Measurements from ENCODE around the gene ERBB2. TPM values are rescaled to one million over a fixed set of nuclear protein-coding genes. Genes with fewer than 3 reads are reported as not detected.
A peak's percentile ranks its signal among the peaks of the same experiment; 100 is the strongest.

ERBB2 gene
- total RNA-seq, 2 donors from 2014 or later, result 88.1 to 94.7 TPM

DNA sequence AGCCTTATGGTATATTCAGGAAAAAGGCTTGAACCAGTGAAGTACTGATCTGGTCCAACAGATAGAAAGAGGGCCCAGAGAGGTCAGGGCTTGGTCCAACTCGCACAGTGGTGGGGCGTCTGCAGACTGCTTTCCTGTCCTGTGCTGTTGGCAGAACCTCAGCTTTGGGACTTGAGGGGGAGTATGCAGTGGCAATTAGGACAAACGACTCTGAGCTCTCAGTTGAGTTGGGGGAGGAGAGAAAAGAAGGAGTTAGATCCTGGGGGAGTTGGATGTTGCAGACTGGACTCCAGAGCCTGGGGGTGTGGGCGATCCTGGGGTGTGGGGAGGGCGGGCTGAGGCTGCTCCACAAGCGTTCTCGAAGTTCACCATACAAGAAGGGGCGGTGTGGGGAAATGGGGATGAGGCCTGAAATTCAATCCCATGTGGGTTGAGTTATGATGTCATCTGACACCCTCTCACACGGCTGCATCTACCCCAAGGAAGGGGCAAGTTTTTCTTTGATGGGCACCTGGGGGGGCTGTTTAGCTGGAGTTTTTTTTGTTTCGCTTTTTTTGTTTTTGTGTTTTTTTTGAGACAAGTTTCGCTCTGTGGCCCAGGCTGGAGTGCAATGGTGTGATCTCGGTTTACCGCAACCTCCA, 52.5 kb downstream of the ERBB2 start:
- no peak overlapping the region for H3K27ac ChIP-seq
- no peak overlapping the region for H3K4me3 ChIP-seq
- TF ChIP-seq, protein P1, sequence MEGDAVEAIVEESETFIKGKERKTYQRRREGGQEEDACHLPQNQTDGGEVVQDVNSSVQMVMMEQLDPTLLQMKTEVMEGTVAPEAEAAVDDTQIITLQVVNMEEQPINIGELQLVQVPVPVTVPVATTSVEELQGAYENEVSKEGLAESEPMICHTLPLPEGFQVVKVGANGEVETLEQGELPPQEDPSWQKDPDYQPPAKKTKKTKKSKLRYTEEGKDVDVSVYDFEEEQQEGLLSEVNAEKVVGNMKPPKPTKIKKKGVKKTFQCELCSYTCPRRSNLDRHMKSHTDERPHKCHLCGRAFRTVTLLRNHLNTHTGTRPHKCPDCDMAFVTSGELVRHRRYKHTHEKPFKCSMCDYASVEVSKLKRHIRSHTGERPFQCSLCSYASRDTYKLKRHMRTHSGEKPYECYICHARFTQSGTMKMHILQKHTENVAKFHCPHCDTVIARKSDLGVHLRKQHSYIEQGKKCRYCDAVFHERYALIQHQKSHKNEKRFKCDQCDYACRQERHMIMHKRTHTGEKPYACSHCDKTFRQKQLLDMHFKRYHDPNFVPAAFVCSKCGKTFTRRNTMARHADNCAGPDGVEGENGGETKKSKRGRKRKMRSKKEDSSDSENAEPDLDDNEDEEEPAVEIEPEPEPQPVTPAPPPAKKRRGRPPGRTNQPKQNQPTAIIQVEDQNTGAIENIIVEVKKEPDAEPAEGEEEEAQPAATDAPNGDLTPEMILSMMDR (IDR thresholded peaks at IDR 0.05), result no peak
- DNase-seq (ENCODE audit: low spot score) (no peak), ATAC-seq (ENCODE audit: insufficient number of reproducible peaks, low FRiP score, low read depth) (no peak)
- no peaks in the 10 kb centered on the region for H3K27me3 ChIP-seq (replicated peaks; ENCODE audit: insufficient read depth)
- no peaks in the 10 kb centered on the region for H3K36me3 ChIP-seq
- H3K4me1 ChIP-seq (ENCODE audit: control insufficient read depth in 1 of 2, low read depth in 2 of 2), result peaks cover 6 to 29% of the 10 kb centered on the region in 2 donors
- no peaks in the 10 kb centered on the region for H3K9me3 ChIP-seq

DNA sequence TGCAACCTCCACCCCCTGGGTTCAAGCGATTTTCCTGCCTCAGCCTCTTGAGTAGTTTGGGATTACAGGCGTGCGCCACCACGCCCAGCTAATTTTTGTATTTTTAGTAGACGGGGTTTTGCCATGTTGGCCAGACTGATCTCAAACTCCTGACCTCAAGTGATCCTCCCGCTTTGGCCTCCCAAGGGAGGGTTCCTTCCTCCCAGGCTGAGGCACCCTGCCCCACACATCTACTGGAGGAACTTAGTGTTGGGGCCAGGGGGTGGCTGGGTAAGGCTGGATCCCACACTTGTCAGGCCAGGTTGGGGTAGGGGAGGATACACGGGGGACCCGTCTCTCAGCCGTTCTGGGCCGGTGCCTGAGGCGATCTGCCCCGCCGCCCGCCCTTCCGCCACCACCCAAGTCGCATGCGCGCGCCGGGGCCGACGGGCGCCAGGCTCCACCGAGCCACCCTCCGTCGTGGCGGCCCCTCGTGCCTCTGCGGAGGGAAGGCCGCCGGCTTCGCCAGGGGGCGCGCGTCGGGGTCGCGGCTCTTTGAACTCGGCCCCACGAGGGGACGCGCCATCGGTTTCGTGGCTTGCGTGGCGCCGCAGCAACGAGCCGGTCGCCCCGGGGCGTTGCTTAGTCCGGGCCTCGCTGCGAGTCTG, 53.8 kb downstream of the ERBB2 start:
- Histone ChIP-seq H3K4me1 (ENCODE audit: control insufficient read depth in 1 of 2, low read depth in 2 of 2) (peaks cover 6 to 29% of the 10 kb centered on the region in 2 donors), H3K27me3 (replicated peaks; ENCODE audit: insufficient read depth) (no peaks in the 10 kb centered on the region), H3K36me3 (no peaks in the 10 kb centered on the region), H3K4me3 (peak overlapping the region; percentile 92), H3K9me3 (no peaks in the 10 kb centered on the region), H3K27ac (peak overlapping the region; percentile 80 to 84)
- peak; percentile 6 for ATAC-seq (ENCODE audit: insufficient number of reproducible peaks, low FRiP score, low read depth)
- no peak for DNase-seq (ENCODE audit: low spot score)
- TF ChIP-seq, protein P1 (IDR thresholded peaks at IDR 0.05), result no peak

DNA sequence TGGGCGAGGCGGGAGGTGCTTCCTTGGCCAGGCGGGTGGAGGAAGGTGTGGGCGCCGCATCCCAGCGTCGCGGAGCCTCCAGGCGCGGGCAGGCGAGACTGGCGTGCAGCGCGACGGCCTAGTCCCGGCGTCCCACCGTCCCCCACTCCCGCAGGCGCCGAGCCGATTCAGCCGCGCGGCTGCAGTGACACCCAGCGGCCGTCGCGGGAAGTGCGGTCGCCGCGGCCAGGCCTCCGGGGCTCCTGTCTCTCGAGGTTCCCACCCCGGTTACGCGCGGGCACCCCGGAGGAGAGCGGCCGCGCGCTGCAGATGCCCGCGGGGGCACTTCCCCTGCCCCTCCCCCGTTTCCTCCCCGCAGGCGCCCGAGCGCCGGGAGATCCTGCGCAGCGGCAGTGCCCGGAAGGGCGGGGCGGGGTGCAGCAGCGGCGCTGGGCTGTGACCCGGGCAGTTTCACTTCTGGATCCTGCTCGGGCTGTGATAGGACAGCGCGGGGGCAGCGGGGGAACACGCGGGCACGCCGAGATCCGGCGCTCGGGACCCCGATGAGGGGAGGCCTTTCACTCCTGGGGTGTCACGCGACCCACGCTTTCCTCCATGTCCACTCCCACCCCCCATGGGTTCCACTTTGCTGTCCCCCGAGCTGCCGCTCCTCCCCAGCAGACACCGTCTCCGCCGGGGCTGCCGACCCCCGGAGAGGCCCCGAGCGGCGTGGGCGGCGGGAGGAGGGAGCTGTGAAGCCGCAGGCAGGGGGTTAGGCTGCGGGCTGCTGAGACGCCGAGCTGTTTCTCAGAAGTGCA, 54.5 kb downstream of the ERBB2 start:
- ATAC-seq (ENCODE audit: insufficient number of reproducible peaks, low FRiP score, low read depth), result peak; percentile 81
- no peaks in the 10 kb centered on the region for H3K9me3 ChIP-seq

DNA sequence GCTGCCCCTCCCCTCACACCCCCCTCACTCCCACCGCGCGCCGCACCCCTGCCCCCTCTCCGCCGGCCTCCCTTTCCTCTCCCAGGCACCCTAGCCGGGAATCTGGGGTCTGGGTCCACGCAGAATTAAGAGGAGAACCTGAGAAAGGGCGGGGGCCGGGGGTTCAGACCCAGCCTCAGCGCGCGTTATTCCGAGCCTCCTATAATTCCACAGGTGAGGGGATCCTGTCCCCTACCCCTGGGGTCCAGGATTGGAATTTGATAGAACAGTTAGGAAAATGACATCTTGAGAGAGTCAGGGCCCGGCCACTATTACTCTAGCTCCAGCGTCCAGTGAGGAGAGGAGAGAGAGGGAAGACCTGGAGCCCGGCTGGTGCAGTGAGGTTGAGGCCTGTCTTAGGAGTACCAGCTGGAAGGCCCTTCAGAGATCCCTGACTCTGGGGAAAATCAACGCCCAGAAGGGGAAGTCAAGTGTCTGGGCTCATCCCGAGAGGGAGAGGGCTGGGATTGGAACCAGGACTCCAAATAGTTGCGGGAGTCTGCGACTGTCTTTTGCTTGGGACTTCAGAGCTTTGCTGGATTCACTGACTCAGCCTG, 55.2 kb downstream of the ERBB2 start:
- Histone ChIP-seq H3K36me3 (no peaks in the 10 kb centered on the region), H3K4me3 (peak overlapping the region; percentile 92), H3K9me3 (no peaks in the 10 kb centered on the region), H3K27me3 (replicated peaks; ENCODE audit: insufficient read depth) (no peaks in the 10 kb centered on the region), H3K4me1 (ENCODE audit: control insufficient read depth in 1 of 2, low read depth in 2 of 2) (peaks cover 3 to 28% of the 10 kb centered on the region in 2 donors), H3K27ac (peak overlapping the region; percentile 80 to 84)
- TF ChIP-seq, protein P1 (IDR thresholded peaks at IDR 0.05), result no peak
- DNase-seq (ENCODE audit: low spot score), result no peak
- no peak for ATAC-seq (ENCODE audit: insufficient number of reproducible peaks, low FRiP score, low read depth)

More for the DNA sequence above, 54.5 kb downstream of the ERBB2 start:
- TF ChIP-seq, protein P1 (IDR thresholded peaks at IDR 0.05), result peak; percentile 100
- Histone ChIP-seq H3K4me3 (peak overlapping the region; percentile 92), H3K36me3 (no peaks in the 10 kb centered on the region), H3K4me1 (ENCODE audit: control insufficient read depth in 1 of 2, low read depth in 2 of 2) (peaks cover 6 to 29% of the 10 kb centered on the region in 2 donors), H3K27ac (peak overlapping the region; percentile 80 to 84), H3K27me3 (replicated peaks; ENCODE audit: insufficient read depth) (no peaks in the 10 kb centered on the region)
- DNase-seq (ENCODE audit: low spot score), result peak; percentile 53

Data from thoracic aorta (tissue), 2 donors.